Adrenal gland (tissue), 5 donors: ENCODE results near the gene L3MBTL3.

Experiments used
- POLR2A ChIP-seq, 2 donors: fragments of 450-650 bp; IDR thresholded peaks; one replicate each; pipeline ENCODE4 v1.6.1; 2017; ENCODE audit warnings: antibody characterized with exemption in 2 of 2, mild to moderate bottlenecking in 2 of 2, moderate library complexity in 1 of 2
- TF ChIP-seq, protein P1 (sequence below), 6 experiments: fragments of 450-650 bp in 4 of 6; fragments of 200-600 bp in 2 of 6; sonication (generic) in 1 of 6; IDR thresholded peaks; 1 replicate in 5 of 6; 2 replicates in 1 of 6; pipeline versions ENCODE4 v1.5.1 to v1.8.0; 2016 to 2021; ENCODE audit warnings: antibody characterized with exemption in 6 of 6, mild to moderate bottlenecking in 2 of 6, moderate library complexity in 1 of 6
- donor health status: DM: no; HTN: no; CAD: no.

DNA sequence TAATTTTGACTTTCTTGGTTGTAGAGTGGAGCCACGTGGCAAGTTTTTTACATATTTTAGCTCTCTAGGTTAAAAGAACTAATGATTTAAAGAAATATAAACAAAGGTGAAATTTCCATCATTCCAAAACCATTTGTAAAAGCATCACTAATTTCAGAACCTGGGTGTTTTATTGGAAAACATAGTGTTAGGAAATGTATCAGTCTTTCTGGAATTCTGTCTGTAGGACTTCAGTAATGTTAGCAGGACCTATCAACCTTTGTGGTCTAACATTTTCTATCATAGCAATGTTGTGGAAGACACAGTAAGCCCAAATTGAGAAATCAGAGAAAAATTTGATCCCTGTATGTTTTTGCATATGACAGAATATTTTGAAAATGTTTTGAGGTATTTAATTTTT, 28.3 kb downstream of the L3MBTL3 start:
- TF ChIP-seq POLR2A (IDR thresholded peaks at IDR 0.05) = no peak
- TF ChIP-seq, protein P1, sequence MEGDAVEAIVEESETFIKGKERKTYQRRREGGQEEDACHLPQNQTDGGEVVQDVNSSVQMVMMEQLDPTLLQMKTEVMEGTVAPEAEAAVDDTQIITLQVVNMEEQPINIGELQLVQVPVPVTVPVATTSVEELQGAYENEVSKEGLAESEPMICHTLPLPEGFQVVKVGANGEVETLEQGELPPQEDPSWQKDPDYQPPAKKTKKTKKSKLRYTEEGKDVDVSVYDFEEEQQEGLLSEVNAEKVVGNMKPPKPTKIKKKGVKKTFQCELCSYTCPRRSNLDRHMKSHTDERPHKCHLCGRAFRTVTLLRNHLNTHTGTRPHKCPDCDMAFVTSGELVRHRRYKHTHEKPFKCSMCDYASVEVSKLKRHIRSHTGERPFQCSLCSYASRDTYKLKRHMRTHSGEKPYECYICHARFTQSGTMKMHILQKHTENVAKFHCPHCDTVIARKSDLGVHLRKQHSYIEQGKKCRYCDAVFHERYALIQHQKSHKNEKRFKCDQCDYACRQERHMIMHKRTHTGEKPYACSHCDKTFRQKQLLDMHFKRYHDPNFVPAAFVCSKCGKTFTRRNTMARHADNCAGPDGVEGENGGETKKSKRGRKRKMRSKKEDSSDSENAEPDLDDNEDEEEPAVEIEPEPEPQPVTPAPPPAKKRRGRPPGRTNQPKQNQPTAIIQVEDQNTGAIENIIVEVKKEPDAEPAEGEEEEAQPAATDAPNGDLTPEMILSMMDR (IDR thresholded peaks at IDR 0.05) = no peak
